SIG-M5 (cell line): ENCODE measurements around the gene SPINK9.

ENCODE experiments used
- DNase-seq: peaks from one replicate; lab custom pipeline; 2025; lab: John Stamatoyannopoulos, UW

SPINK9 gene

GRCh38 chr5:148368299-148368698 is 32.9 kb downstream of the SPINK9 start:
- DNase-seq, result no peak

GRCh38 chr5:148372166-148372725 is 36.9 kb downstream of the SPINK9 start:
- DNase-seq, result no peak

GRCh38 chr5:148372893-148373292 is 37.5 kb downstream of the SPINK9 start:
- DNase-seq, result no peak

GRCh38 chr5:148374690-148375360 is 39.5 kb downstream of the SPINK9 start:
- DNase-seq, result peak; percentile 48

- DNase-seq, result no peak
These were observed 40.8 kb downstream of the SPINK9 start for GRCh38 chr5:148376198-148376597.

GRCh38 chr5:148378670-148379069 is 43.3 kb downstream of the SPINK9 start:
- DNase-seq, result no peak

- DNase-seq, result no peak
These were observed 44.0 kb downstream of the SPINK9 start for GRCh38 chr5:148379340-148379739.

GRCh38 chr5:148381906-148382305 is 46.5 kb downstream of the SPINK9 start:
- no peak for DNase-seq

- no peak for DNase-seq
These were observed 47.6 kb downstream of the SPINK9 start for GRCh38 chr5:148382961-148383360.

- DNase-seq, result peak; percentile 84
These were observed 48.4 kb downstream of the SPINK9 start, which contains the start of gene FBXO38 for GRCh38 chr5:148383564-148384379. Gene FBXO38 (plus strand): TSS chr5:148383958. CDS start chr5:148394777, 10,819 bp downstream.

- no peak for DNase-seq
These were observed 49.0 kb downstream of the SPINK9 start for GRCh38 chr5:148384380-148384737.

GRCh38 chr5:148385094-148385493 is 49.7 kb downstream of the SPINK9 start:
- no peak for DNase-seq

GRCh38 chr5:148386041-148386440 is 50.7 kb downstream of the SPINK9 start:
- no peak for DNase-seq

GRCh38 chr5:148387325-148387724 is 52.0 kb downstream of the SPINK9 start:
- no peak for DNase-seq

- DNase-seq, result no peak
These were observed 53.3 kb downstream of the SPINK9 start for GRCh38 chr5:148388696-148389095.
